ENCODE results near the gene TRIM16. TPM values are rescaled to one million over a fixed set of nuclear protein-coding genes. Genes with fewer than 3 reads are reported as not detected.

The TRIM16 gene
- total and polyA plus RNA-seq, 2 of the 8 experiments (the other 6 are each of a cell fraction or from before 2014, with no cell fraction given): 15.2 to 29.1 TPM

DNA sequence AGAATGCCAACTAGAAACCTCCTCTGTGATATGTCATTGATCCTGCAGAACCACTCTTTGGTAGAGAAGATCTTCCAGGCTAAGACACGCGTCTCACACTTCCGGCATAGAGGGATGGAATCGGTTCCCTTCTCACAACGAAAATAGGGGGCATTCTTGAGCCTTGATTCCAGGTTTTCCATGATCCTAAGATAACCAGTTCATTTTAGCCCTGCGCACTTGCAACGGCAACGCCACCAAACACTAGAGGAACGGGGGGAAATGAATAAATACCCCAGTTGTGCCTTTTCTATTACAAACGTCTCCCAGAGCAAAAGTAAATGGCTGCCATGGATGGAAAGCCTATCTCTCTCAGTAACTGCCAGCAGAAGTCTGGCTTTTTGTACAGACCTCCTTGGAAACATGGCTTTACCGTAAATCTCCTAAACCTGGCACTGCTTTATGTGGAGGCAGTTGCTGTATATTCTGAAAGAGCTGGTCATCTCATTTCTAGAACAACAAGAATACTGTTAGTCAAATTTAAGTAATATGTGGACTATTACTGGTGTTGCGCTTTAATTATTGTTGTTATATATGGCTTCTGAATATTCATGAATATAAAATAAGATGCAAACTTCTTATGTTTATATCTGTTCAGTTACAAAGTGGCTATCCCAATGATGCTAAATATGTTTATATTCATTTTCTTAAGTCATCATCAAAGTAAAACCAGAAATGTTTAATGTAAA is 64.6 kb downstream of the TRIM16 start, which contains the start of gene FBXW10B (continued):
- TF ChIP-seq, protein P1, sequence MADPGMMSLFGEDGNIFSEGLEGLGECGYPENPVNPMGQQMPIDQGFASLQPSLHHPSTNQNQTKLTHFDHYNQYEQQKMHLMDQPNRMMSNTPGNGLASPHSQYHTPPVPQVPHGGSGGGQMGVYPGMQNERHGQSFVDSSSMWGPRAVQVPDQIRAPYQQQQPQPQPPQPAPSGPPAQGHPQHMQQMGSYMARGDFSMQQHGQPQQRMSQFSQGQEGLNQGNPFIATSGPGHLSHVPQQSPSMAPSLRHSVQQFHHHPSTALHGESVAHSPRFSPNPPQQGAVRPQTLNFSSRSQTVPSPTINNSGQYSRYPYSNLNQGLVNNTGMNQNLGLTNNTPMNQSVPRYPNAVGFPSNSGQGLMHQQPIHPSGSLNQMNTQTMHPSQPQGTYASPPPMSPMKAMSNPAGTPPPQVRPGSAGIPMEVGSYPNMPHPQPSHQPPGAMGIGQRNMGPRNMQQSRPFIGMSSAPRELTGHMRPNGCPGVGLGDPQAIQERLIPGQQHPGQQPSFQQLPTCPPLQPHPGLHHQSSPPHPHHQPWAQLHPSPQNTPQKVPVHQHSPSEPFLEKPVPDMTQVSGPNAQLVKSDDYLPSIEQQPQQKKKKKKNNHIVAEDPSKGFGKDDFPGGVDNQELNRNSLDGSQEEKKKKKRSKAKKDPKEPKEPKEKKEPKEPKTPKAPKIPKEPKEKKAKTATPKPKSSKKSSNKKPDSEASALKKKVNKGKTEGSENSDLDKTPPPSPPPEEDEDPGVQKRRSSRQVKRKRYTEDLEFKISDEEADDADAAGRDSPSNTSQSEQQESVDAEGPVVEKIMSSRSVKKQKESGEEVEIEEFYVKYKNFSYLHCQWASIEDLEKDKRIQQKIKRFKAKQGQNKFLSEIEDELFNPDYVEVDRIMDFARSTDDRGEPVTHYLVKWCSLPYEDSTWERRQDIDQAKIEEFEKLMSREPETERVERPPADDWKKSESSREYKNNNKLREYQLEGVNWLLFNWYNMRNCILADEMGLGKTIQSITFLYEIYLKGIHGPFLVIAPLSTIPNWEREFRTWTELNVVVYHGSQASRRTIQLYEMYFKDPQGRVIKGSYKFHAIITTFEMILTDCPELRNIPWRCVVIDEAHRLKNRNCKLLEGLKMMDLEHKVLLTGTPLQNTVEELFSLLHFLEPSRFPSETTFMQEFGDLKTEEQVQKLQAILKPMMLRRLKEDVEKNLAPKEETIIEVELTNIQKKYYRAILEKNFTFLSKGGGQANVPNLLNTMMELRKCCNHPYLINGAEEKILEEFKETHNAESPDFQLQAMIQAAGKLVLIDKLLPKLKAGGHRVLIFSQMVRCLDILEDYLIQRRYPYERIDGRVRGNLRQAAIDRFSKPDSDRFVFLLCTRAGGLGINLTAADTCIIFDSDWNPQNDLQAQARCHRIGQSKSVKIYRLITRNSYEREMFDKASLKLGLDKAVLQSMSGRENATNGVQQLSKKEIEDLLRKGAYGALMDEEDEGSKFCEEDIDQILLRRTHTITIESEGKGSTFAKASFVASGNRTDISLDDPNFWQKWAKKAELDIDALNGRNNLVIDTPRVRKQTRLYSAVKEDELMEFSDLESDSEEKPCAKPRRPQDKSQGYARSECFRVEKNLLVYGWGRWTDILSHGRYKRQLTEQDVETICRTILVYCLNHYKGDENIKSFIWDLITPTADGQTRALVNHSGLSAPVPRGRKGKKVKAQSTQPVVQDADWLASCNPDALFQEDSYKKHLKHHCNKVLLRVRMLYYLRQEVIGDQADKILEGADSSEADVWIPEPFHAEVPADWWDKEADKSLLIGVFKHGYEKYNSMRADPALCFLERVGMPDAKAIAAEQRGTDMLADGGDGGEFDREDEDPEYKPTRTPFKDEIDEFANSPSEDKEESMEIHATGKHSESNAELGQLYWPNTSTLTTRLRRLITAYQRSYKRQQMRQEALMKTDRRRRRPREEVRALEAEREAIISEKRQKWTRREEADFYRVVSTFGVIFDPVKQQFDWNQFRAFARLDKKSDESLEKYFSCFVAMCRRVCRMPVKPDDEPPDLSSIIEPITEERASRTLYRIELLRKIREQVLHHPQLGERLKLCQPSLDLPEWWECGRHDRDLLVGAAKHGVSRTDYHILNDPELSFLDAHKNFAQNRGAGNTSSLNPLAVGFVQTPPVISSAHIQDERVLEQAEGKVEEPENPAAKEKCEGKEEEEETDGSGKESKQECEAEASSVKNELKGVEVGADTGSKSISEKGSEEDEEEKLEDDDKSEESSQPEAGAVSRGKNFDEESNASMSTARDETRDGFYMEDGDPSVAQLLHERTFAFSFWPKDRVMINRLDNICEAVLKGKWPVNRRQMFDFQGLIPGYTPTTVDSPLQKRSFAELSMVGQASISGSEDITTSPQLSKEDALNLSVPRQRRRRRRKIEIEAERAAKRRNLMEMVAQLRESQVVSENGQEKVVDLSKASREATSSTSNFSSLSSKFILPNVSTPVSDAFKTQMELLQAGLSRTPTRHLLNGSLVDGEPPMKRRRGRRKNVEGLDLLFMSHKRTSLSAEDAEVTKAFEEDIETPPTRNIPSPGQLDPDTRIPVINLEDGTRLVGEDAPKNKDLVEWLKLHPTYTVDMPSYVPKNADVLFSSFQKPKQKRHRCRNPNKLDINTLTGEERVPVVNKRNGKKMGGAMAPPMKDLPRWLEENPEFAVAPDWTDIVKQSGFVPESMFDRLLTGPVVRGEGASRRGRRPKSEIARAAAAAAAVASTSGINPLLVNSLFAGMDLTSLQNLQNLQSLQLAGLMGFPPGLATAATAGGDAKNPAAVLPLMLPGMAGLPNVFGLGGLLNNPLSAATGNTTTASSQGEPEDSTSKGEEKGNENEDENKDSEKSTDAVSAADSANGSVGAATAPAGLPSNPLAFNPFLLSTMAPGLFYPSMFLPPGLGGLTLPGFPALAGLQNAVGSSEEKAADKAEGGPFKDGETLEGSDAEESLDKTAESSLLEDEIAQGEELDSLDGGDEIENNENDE (IDR thresholded peaks at IDR 0.05; ENCODE audit: insufficient replicate concordance, low read length): peak; percentile 98
- TF ChIP-seq MAFK (IDR thresholded peaks at IDR 0.05; ENCODE audit: low read depth, low read length): peak; percentile 18; the same call in 1 of the 2 replicates

All from H1 (cell line).